ENCODE data around the gene LEMD2.

DNA sequence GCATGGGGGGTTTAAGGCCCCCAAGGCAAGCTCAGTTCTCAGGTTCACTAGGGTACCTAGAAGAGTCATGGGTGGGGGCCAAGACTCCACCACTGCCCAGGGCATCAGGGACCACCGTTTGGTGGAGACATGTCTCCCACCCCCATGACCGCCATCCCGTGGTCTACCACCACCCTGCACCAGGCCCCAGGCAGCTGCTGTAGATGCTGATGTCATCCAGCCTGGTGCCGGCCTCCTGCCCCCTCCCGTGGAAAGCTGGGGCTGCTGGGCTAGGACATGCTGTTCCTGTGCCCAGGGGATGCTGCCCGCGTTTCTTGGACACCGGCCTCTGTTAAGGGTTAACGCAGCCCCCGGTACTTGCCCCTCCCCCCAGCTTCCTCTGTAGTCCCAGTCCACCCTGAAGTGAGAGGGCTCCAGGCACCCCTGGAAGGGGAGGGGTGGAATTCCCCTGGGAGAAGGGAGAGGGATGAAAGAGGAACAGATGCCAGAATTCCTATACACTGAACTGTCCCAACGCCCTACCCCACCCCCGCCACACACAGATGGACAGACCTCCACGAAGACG is 42.8 kb downstream of the LEMD2 start:
- TF ChIP-seq, protein P1, sequence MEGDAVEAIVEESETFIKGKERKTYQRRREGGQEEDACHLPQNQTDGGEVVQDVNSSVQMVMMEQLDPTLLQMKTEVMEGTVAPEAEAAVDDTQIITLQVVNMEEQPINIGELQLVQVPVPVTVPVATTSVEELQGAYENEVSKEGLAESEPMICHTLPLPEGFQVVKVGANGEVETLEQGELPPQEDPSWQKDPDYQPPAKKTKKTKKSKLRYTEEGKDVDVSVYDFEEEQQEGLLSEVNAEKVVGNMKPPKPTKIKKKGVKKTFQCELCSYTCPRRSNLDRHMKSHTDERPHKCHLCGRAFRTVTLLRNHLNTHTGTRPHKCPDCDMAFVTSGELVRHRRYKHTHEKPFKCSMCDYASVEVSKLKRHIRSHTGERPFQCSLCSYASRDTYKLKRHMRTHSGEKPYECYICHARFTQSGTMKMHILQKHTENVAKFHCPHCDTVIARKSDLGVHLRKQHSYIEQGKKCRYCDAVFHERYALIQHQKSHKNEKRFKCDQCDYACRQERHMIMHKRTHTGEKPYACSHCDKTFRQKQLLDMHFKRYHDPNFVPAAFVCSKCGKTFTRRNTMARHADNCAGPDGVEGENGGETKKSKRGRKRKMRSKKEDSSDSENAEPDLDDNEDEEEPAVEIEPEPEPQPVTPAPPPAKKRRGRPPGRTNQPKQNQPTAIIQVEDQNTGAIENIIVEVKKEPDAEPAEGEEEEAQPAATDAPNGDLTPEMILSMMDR (IDR thresholded peaks at IDR 0.05; ENCODE audit: extremely low read depth in 1 of 2, insufficient read depth in 1 of 2, low read depth in 1 of 2, low read length in 2 of 2): no peak
- TF ChIP-seq MYC (IDR thresholded peaks at IDR 0.05; ENCODE audit: low read depth, low read length) (no peak), POLR2AphosphoS5 (IDR thresholded peaks at IDR 0.05; ENCODE audit: insufficient read depth, low read depth, low read length) (no peak), POLR2A (IDR thresholded peaks at IDR 0.05; ENCODE audit: low read depth, low read length) (no peak), JUN (IDR thresholded peaks at IDR 0.05; ENCODE audit: borderline replicate concordance, insufficient read depth, insufficient read length, low read depth) (no peak)
